ENCODE measurements around the gene STMN3. TPM values are rescaled to one million over a fixed set of nuclear protein-coding genes. Genes with fewer than 3 reads are reported as not detected.
"Not testable (repeated sequence)": the region's sequence is repeated elsewhere in the genome, so short reads cannot be mapped to it uniquely, and the experiment has no call there.

STMN3 gene
- total RNA-seq, 1 donor from 2014 or later: 14.7 TPM

DNA sequence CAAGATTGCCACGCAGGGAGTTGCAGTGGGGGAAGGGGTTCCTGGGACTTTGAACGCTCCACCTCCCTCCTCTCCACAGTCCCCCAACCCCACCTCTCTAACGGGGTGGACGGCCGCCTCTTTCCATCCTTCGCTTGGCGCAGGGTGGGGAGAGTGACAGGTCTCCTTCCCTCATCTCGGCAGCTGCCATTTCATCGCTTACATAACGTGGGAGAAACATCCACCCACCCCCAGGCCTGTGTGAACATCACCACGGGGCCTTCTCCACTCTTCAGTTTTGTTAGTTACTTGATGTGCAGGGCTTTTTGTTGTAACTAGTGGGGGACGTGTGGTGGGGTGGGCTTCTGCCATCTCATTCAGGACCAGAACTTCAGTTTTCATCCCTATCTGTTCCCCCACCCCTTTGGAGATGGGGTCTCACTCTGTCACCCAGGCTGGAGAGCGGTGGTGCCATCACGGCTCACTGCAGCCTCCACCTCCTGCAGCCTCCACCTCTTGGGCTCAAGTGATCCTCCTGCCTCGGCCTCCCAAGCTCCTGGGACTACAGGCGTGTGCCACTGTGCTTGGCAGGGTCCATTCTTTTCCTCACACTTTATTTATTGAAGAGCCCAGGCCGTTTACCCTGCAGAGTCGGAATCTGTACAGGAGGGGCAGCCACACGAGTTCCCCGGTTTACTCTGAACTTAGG lies 22.6 kb upstream of the STMN3 start:
- intact Hi-C loops (cut with DNase I): no loop called here
- Histone ChIP-seq H3K27me3 (no peaks in the 10 kb centered on the region), H3K36me3 (peaks cover 0 to 29% of the 10 kb centered on the region in 2 donors), H3K4me3 (no peak overlapping the region), H3K27ac (no peak overlapping the region), H3K9me3 (no peaks in the 10 kb centered on the region), H3K4me1 (no peaks in the 10 kb centered on the region)
- DNase-seq (ENCODE audit: extremely low spot score in 2 of 2): no peak
- TF ChIP-seq POLR2A (IDR thresholded peaks at IDR 0.05) (no peak), POLR2AphosphoS5 (IDR thresholded peaks at IDR 0.05; ENCODE audit: insufficient read depth in 1 of 2, low read depth in 1 of 2) (no peak)
- TF ChIP-seq, protein P1, sequence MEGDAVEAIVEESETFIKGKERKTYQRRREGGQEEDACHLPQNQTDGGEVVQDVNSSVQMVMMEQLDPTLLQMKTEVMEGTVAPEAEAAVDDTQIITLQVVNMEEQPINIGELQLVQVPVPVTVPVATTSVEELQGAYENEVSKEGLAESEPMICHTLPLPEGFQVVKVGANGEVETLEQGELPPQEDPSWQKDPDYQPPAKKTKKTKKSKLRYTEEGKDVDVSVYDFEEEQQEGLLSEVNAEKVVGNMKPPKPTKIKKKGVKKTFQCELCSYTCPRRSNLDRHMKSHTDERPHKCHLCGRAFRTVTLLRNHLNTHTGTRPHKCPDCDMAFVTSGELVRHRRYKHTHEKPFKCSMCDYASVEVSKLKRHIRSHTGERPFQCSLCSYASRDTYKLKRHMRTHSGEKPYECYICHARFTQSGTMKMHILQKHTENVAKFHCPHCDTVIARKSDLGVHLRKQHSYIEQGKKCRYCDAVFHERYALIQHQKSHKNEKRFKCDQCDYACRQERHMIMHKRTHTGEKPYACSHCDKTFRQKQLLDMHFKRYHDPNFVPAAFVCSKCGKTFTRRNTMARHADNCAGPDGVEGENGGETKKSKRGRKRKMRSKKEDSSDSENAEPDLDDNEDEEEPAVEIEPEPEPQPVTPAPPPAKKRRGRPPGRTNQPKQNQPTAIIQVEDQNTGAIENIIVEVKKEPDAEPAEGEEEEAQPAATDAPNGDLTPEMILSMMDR (IDR thresholded peaks at IDR 0.05): no peak

DNA sequence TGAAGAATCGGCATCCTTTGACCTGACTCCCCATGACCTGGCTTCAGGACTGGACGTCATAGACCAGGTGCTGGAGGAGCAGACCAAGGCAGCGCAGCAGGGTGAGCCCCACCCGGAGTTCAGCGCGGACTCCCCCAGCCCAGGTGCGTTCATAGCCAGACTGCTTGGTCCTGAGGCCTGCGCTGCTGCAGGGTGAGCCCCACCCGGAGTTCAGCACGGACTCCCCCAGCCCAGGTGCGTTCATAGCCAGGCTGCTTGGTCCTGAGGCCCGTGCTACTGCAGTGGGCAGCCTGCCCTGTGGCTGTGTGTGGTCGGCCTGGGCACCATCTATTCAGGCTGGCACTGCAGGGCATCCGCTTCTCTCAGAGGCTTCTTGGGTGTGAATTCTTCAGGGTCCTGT lies 20.7 kb upstream of the STMN3 start:
- intact Hi-C loops (cut with DNase I): no loop called here
- DNase-seq (ENCODE audit: extremely low spot score in 2 of 2): no peak
- H3K36me3 ChIP-seq: peaks cover 0 to 18% of the 10 kb centered on the region in 2 donors
- no peak overlapping the region for H3K4me3 ChIP-seq
- TF ChIP-seq, protein P1 (IDR thresholded peaks at IDR 0.05): no peak
- TF ChIP-seq POLR2AphosphoS5 (IDR thresholded peaks at IDR 0.05; ENCODE audit: insufficient read depth in 1 of 2, low read depth in 1 of 2): no peak
- TF ChIP-seq POLR2A (IDR thresholded peaks at IDR 0.05): no peak
- H3K27ac ChIP-seq: no peak overlapping the region
- no peaks in the 10 kb centered on the region for H3K4me1 ChIP-seq
- no peaks in the 10 kb centered on the region for H3K9me3 ChIP-seq
- no peaks in the 10 kb centered on the region for H3K27me3 ChIP-seq

DNA sequence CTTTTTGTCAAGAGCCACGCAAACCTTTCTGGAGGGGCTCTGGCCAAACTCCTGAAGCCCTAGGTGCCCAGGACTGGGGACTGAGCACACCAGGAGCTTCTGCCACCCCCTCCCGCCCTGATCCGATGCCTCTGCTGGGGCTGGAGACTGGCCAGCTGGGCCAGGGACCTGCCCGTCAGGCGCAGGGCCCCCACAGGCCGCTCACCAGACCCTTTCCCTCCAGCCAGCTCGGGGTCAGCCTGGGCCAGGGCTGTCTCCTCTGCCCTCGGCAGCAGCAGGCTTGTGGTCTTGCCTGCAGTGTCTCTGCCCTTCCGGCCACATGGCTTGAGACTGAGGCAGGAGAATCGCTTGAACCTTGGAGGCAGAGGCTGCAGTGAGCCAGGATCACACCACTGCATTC lies 19.4 kb upstream of the STMN3 start:
- Histone ChIP-seq H3K36me3 (peaks cover 0 to 23% of the 10 kb centered on the region in 2 donors), H3K27ac (no peak overlapping the region), H3K27me3 (no peaks in the 10 kb centered on the region), H3K4me1 (no peaks in the 10 kb centered on the region), H3K9me3 (no peaks in the 10 kb centered on the region), H3K4me3 (no peak overlapping the region)
- TF ChIP-seq POLR2AphosphoS5 (IDR thresholded peaks at IDR 0.05; ENCODE audit: insufficient read depth in 1 of 2, low read depth in 1 of 2) (no peak), POLR2A (IDR thresholded peaks at IDR 0.05) (no peak)
- TF ChIP-seq, protein P1 (IDR thresholded peaks at IDR 0.05): no peak
- no peak for DNase-seq (ENCODE audit: extremely low spot score in 2 of 2)
- intact Hi-C loops (cut with DNase I): no loop called here

DNA sequence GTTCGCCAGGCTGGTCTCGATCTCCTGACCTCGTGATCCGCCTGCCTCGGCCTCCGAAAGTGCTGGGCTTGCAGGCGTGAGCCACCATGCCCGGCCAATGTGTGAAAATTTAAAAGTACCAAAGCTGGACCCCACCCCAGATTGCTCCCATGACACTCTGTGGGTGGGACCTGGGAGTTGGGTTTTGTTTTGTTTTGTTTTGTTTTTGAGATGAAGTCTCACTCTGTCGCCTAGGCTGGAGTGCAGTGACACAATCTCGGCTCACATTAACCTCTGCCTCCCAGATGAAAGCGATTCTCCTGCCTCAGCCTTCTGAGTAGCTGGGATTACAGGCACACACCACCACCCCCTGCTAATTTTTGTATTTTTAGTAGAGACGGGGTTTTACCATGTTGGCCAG lies 18.5 kb upstream of the STMN3 start:
- H3K27me3 ChIP-seq; H3K4me1 ChIP-seq; H3K9me3 ChIP-seq; intact Hi-C loops (cut with DNase I); H3K27ac ChIP-seq; H3K4me3 ChIP-seq; DNase-seq (ENCODE audit: extremely low spot score in 2 of 2): not testable (repeated sequence)
- peaks cover 0 to 31% of the 10 kb centered on the region in 2 donors for H3K36me3 ChIP-seq

DNA sequence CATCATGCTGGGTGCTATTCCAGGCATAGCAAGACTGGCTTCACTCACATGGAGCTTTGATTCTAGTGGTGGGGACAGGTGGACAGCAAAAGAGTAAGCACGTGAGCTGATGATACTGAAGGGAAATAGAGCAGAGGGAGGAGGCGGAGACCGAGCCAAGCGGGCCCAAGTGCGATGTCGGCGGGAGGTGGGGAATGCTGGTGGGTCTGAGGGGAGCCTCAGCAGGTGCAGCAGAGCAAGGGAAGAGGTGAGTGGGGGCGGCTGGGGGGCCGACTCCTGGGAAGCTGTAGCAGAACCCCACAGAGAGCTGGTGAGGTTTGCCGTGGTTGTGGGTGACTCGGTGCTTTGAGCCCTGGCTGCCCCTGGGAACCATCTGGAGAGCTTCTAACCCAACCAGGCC lies 15.1 kb upstream of the STMN3 start:
- H3K36me3 ChIP-seq: peaks cover 0 to 22% of the 10 kb centered on the region in 2 donors
- no peaks in the 10 kb centered on the region for H3K27me3 ChIP-seq
- no peaks in the 10 kb centered on the region for H3K4me1 ChIP-seq
- no peaks in the 10 kb centered on the region for H3K9me3 ChIP-seq
- no peak for DNase-seq (ENCODE audit: extremely low spot score in 2 of 2)
- no peak for TF ChIP-seq POLR2AphosphoS5 (IDR thresholded peaks at IDR 0.05; ENCODE audit: insufficient read depth in 1 of 2, low read depth in 1 of 2)
- TF ChIP-seq POLR2A (IDR thresholded peaks at IDR 0.05): no peak
- TF ChIP-seq, protein P1 (IDR thresholded peaks at IDR 0.05): no peak
- intact Hi-C loops (cut with DNase I): no loop called here
- no peak overlapping the region for H3K4me3 ChIP-seq
- H3K27ac ChIP-seq: no peak overlapping the region

All from vagina (tissue), 2 donors.